A549 (cell line): ENCODE measurements around the gene VARS2. TPM values are rescaled to one million over a fixed set of nuclear protein-coding genes. Genes with fewer than 3 reads are reported as not detected.
A peak's percentile ranks its signal among the peaks of the same experiment; 100 is the strongest.

Source experiments
- ATAC-seq, 2 experiments: fragments of 200-7000 bp in 1 of 2; fragments of >200 bp in 1 of 2; cut with Nextera tagmentation in 1 of 2; cut with Tn5 transposase in 1 of 2; 3 replicates each; pipeline versions ENCODE4 v1.8.0 to v1.9.1; 2018 to 2020; ENCODE audit warnings: mild to moderate bottlenecking in 1 of 2, moderate library complexity in 1 of 2
- CTCF ChIA-PET: fragments of 300-600 bp; sonication (Branson Sonifier 250); formaldehyde crosslinking; extraction: SDS; loops from one replicate; lab custom pipeline; 2021; ENCODE audit warnings: antibody characterized with exemption, inconsistent platforms; lab: Yijun Ruan, JAX
- POLR2A ChIA-PET: fragments of 350-600 bp; formaldehyde crosslinking; extraction: SDS; loops from one replicate; lab custom pipeline; 2021; ENCODE audit warnings: antibody characterized with exemption, inconsistent platforms; lab: Yijun Ruan, JAX
- DNase-seq, 2 experiments: peaks; one replicate each; pipeline versions ENCODE4 v3.0.0 to v3.0.0-alpha.2; 2011 to 2016; ENCODE audit warnings: low read depth in 1 of 2, low spot score in 1 of 2
- FAIRE-seq: peaks from 2 replicates; lab custom pipeline; 2011; peaks lifted over from hg19 to GRCh38; lab: Jason Lieb, UNC
- H3K27ac ChIP-seq, 2 experiments: fragments of >200 bp; sonication (Bioruptor Twin); formaldehyde crosslinking; 3 replicates each; pipeline ENCODE4 v1.5.1; 2016 to 2017
- H3K4me1 ChIP-seq: fragments of >200 bp; sonication (Bioruptor Twin); formaldehyde crosslinking; 3 replicates; pipeline ENCODE4 v1.6.1; 2016
- H3K4me2 ChIP-seq: fragments of >200 bp; sonication (Bioruptor Twin); formaldehyde crosslinking; 3 replicates; pipeline ENCODE4 v1.6.1; 2016
- H3K4me3 ChIP-seq: fragments of >200 bp; sonication (Bioruptor Twin); formaldehyde crosslinking; 3 replicates; pipeline ENCODE4 v1.5.1; 2016
- H3K9me3 ChIP-seq: fragments of >200 bp; sonication (Bioruptor Twin); formaldehyde crosslinking; 3 replicates; pipeline ENCODE4 v1.6.1; 2016
- CHD2 ChIP-seq: fragments of 150-350 bp; IDR thresholded peaks from 2 replicates; pipeline ENCODE4 v1.6.1; 2014; ENCODE audit warnings: low read length; ENCODE audit not compliant: partially characterized antibody
- CHD4 ChIP-seq: fragments of 200-600 bp; sonication (generic); IDR thresholded peaks from 2 replicates; pipeline ENCODE4 v1.6.1; 2016; ENCODE audit warnings: antibody characterized with exemption, mild to moderate bottlenecking, borderline replicate concordance
- EHF ChIP-seq: fragments of 250-450 bp; sonication (Bioruptor Pico); IDR thresholded peaks from 2 replicates; pipeline ENCODE4 v1.5.0; 2020; ENCODE audit warnings: mild to moderate bottlenecking
- EHMT2 ChIP-seq: fragments of 200-600 bp; sonication (generic); IDR thresholded peaks from 2 replicates; pipeline ENCODE4 v1.6.1; 2016; ENCODE audit warnings: antibody characterized with exemption, low read depth, mild to moderate bottlenecking, moderate library complexity
- EP300 ChIP-seq, 2 experiments: fragments of >200 bp; sonication (Bioruptor Twin); formaldehyde crosslinking; IDR thresholded peaks; 2 replicates in 1 of 2; 3 replicates in 1 of 2; pipeline ENCODE4 v1.6.1; 2016 to 2017
- ESRRA ChIP-seq: fragments of 150-350 bp; IDR thresholded peaks from 2 replicates; pipeline ENCODE4 v1.6.1; 2014; ENCODE audit warnings: mild to moderate bottlenecking, low read length, borderline replicate concordance
- FOXS1 ChIP-seq: fragments of 250-450 bp; sonication (Bioruptor Pico); IDR thresholded peaks from 2 replicates; pipeline ENCODE4 v1.5.0; 2020; ENCODE audit warnings: mild to moderate bottlenecking, moderate library complexity
- GATA3 ChIP-seq: IDR thresholded peaks from 2 replicates; pipeline ENCODE4 v1.6.1; 2012; ENCODE audit warnings: borderline replicate concordance
- HEYL ChIP-seq: fragments of 250-450 bp; sonication (Bioruptor Pico); IDR thresholded peaks from 2 replicates; pipeline ENCODE4 v1.8.0; 2021; ENCODE audit warnings: mild to moderate bottlenecking, moderate library complexity
- HOXB13 ChIP-seq: fragments of 250-450 bp; sonication (Bioruptor Pico); IDR thresholded peaks from 2 replicates; pipeline ENCODE4 v1.5.0; 2020; ENCODE audit warnings: low read depth, mild to moderate bottlenecking, moderate library complexity
- HOXB5 ChIP-seq: fragments of 250-450 bp; sonication (Bioruptor Pico); IDR thresholded peaks from 2 replicates; pipeline ENCODE4 v1.5.0; 2020; ENCODE audit warnings: mild to moderate bottlenecking, moderate library complexity
- JUN ChIP-seq, 2 experiments: fragments of >200 bp; sonication (Bioruptor Twin); formaldehyde crosslinking; IDR thresholded peaks; 2 replicates in 1 of 2; 3 replicates in 1 of 2; pipeline ENCODE4 v1.6.1; 2016 to 2017
- KDM1A ChIP-seq: fragments of 200-600 bp; sonication (generic); IDR thresholded peaks from 2 replicates; pipeline ENCODE4 v1.6.1; 2016; ENCODE audit warnings: low read depth, mild to moderate bottlenecking
- MAFK ChIP-seq: fragments of 450-650 bp; IDR thresholded peaks from 2 replicates; pipeline ENCODE4 v1.6.1; 2014; ENCODE audit not compliant: partially characterized antibody
- MAZ ChIP-seq: fragments of 150-350 bp; IDR thresholded peaks from 2 replicates; pipeline ENCODE4 v1.6.1; 2014; ENCODE audit warnings: antibody characterized with exemption, low read depth, low read length, borderline replicate concordance
- MYC ChIP-seq: IDR thresholded peaks from 2 replicates; pipeline ENCODE4 v1.6.1; 2012; ENCODE audit warnings: mild to moderate bottlenecking, inconsistent platforms, low read length, improper control_type of control experiment, borderline replicate concordance
- NPAS2 ChIP-seq: fragments of 250-450 bp; sonication (Bioruptor Pico); IDR thresholded peaks from 2 replicates; pipeline ENCODE4 v1.8.0; 2022; ENCODE audit warnings: mild to moderate bottlenecking, moderate library complexity, borderline replicate concordance
- POLR2AphosphoS2 ChIP-seq: conservative IDR thresholded peaks from 2 replicates; pipeline ENCODE4 v1.6.1; 2012; ENCODE audit warnings: low read length, improper control_type of control experiment, inconsistent platforms
- RAD21 ChIP-seq, 2 experiments: fragments of >200 bp in 1 of 2; sonication (Bioruptor Twin) in 1 of 2; formaldehyde crosslinking in 1 of 2; IDR thresholded peaks in 1 of 2; conservative IDR thresholded peaks in 1 of 2; 2 replicates in 1 of 2; 3 replicates in 1 of 2; pipeline ENCODE4 v1.6.1; 2012 to 2018; ENCODE audit warnings: inconsistent platforms in 1 of 2
- RARB ChIP-seq: fragments of 250-450 bp; sonication (Bioruptor Pico); IDR thresholded peaks from 2 replicates; pipeline ENCODE4 v1.8.0; 2021; ENCODE audit warnings: mild to moderate bottlenecking, moderate library complexity
- RCOR1 ChIP-seq: fragments of 150-350 bp; IDR thresholded peaks from 2 replicates; pipeline ENCODE4 v1.6.1; 2014; ENCODE audit warnings: antibody characterized with exemption, low read length, low read depth
- RFX5 ChIP-seq: fragments of 450-650 bp; IDR thresholded peaks from 2 replicates; pipeline ENCODE4 v1.7.1; 2014; ENCODE audit warnings: antibody characterized with exemption, mild to moderate bottlenecking, moderate library complexity
- RNF2 ChIP-seq: fragments of 200-600 bp; sonication (generic); IDR thresholded peaks from 2 replicates; pipeline ENCODE4 v1.6.1; 2016; ENCODE audit warnings: low read depth, mild to moderate bottlenecking, antibody characterized with exemption, moderate library complexity, borderline replicate concordance
- SMC3 ChIP-seq: fragments of >200 bp; sonication (Bioruptor Twin); formaldehyde crosslinking; IDR thresholded peaks from 3 replicates; pipeline ENCODE4 v1.6.1; 2018; ENCODE audit warnings: inconsistent platforms
- SREBF2 ChIP-seq: fragments of 450-650 bp; IDR thresholded peaks from 2 replicates; pipeline ENCODE4 v1.6.1; 2014; ENCODE audit warnings: mild to moderate bottlenecking, moderate library complexity
- TFCP2L1 ChIP-seq: fragments of 250-450 bp; sonication (Bioruptor Pico); IDR thresholded peaks from 2 replicates; pipeline ENCODE4 v1.5.0; 2021; ENCODE audit warnings: mild to moderate bottlenecking
- TP53 ChIP-seq: fragments of 250-450 bp; sonication (Bioruptor Pico); IDR thresholded peaks from 2 replicates; pipeline ENCODE4 v1.5.0; 2021; ENCODE audit warnings: mild to moderate bottlenecking, moderate library complexity
- ZC3H11A ChIP-seq: fragments of 450-650 bp; IDR thresholded peaks from 2 replicates; pipeline ENCODE4 v1.6.1; 2014; ENCODE audit warnings: antibody characterized with exemption, mild to moderate bottlenecking
- ZSCAN20 ChIP-seq: fragments of 250-450 bp; sonication (Bioruptor Pico); IDR thresholded peaks from 2 replicates; pipeline ENCODE4 v1.8.0; 2022; ENCODE audit warnings: mild to moderate bottlenecking, moderate library complexity
- WGBS: methylation state at CpG from one replicate; pipeline ENCODE4 v1.1.6; 2017; ENCODE audit errors: missing lambda C conversion rate; 5-methylcytosine and 5-hydroxymethylcytosine counted together
- polyA plus RNA-seq, 4 experiments: library from polyadenylated mRNA; depleted of rRNA in 3 of 4; stranded (reverse); fragments of >200 nt; fragmentation: RNase III in 1 of 4; extraction: RNeasy Plus Mini Kit Qiagen cat#74134 plus additional on column Dnase treatment in 1 of 4; gene quantifications; 2 replicates in 3 of 4; 3 replicates in 1 of 4; pipeline ENCODE4 v1.2.3, GENCODE V29; 2011 to 2017
- TF ChIP-seq, protein P1 (sequence below): fragments of >200 bp; sonication (Bioruptor Twin); formaldehyde crosslinking; IDR thresholded peaks from 3 replicates; pipeline ENCODE4 v1.5.1; 2016
- TF ChIP-seq, protein P2 (sequence below): fragments of 250-450 bp; sonication (Bioruptor Pico); IDR thresholded peaks from 2 replicates; pipeline ENCODE4 v1.5.0; 2021; ENCODE audit warnings: mild to moderate bottlenecking, moderate library complexity, borderline replicate concordance
- TF ChIP-seq, protein P3 (sequence below): fragments of >200 bp; sonication (Bioruptor Twin); formaldehyde crosslinking; IDR thresholded peaks from 2 replicates; pipeline ENCODE4 v1.6.1; 2016
- TF ChIP-seq, protein P4 (sequence below): IDR thresholded peaks from 2 replicates; pipeline ENCODE4 v1.6.1; 2012; ENCODE audit warnings: low read depth, borderline replicate concordance
- TF ChIP-seq, protein P5 (sequence below): IDR thresholded peaks from 2 replicates; pipeline ENCODE4 v1.6.1; 2012
- TF ChIP-seq, protein P6 (sequence below): IDR thresholded peaks from 2 replicates; pipeline ENCODE4 v1.6.1; 2012

Gene VARS2
- polyA plus RNA-seq, 2 of the 4 experiments (the other 2 are of a cell fraction) = 15.0 to 15.5 TPM

DNA sequence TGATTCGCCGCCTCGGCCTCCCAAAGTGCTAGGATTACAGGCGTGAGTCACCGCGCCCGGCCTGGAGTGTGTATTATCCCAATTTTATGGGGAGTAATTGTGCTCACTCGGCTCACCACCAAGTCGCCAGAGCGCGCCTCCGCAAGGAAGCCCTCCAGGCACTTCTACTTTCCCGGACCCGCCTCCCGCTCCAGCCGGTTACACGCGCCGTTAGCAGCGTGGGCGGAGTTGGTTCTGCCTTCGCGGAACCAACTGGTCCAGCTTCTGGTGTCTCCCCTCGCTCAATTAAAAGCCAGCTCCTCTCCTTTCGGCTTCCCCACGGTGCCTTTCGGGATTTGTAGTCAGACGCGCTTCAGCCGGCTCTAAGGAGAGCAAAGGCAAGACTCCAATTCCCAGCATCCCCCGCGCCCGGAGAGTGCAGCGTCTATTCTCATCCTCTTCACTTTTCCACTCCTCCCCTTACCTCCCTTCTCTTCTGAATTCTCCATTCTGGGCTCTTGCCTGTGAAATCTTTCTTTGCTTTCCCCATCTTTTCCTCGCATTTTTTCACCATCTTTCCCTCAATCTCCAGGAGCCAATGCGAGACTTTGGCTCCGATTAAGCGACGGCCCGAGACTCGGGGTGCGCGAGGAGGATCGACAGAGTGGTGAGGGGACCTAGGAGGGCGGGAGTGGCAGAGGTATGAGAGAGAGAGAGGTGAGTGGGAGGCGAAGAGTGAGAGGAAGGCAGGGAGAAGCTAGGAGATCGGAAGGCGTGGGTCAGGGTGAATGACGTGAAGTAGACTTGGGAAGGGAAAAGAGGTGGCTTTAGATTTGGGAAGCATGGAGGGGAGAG lies 6.1 kb upstream of the VARS2 start, which contains the start of gene GTF2H4:
GTF2H4 (plus strand) TSS at position 450 of the 834 bp plus-strand sequence.
- peak; percentile 99 for ATAC-seq
- FAIRE-seq = no peak
- no peaks in the 10 kb centered on the region for H3K9me3 ChIP-seq
- 1% methylated on average over 47 of the region's 49 CpGs for WGBS
- POLR2A ChIA-PET = interaction anchor here (0.6 to 1.0 kb wide), 4 partner anchors 22 to 207 kb away, joined by 3 to 10 read pairs (median 4); partner anchors contain the start of genes DDR1 and PSORS1C1
- peak within 1 kb of the TSS; percentile 85 to 86 for H3K27ac ChIP-seq
- CTCF ChIA-PET = interaction anchor here (1.4 to 4.0 kb wide), 4 partner anchors 8 to 161 kb away, joined by 3 to 21 read pairs (median 10); no protein-coding TSS in a partner anchor
- peaks cover 10% of the 10 kb centered on the region; the same call in 1 of the 3 replicates for H3K4me1 ChIP-seq
- peak within 1 kb of the TSS; percentile 94 for H3K4me3 ChIP-seq
- peak; percentile 87 to 97 for DNase-seq
- H3K4me2 ChIP-seq = peak within 1 kb of the TSS; percentile 91
- peak; percentile 71; the same call in 1 of the 2 replicates for TF ChIP-seq MYC
- TF ChIP-seq EP300 (IDR thresholded peaks at IDR 0.05) = no peak
- TF ChIP-seq TP53 = no peak
- no peak for TF ChIP-seq EHF (CRISPR knock-in tag)
- no peak for TF ChIP-seq POLR2AphosphoS2
- TF ChIP-seq ZSCAN20 (CRISPR knock-in tag) = no peak
- no peak for TF ChIP-seq GATA3
- TF ChIP-seq TFCP2L1 = no peak
- TF ChIP-seq, protein P1, sequence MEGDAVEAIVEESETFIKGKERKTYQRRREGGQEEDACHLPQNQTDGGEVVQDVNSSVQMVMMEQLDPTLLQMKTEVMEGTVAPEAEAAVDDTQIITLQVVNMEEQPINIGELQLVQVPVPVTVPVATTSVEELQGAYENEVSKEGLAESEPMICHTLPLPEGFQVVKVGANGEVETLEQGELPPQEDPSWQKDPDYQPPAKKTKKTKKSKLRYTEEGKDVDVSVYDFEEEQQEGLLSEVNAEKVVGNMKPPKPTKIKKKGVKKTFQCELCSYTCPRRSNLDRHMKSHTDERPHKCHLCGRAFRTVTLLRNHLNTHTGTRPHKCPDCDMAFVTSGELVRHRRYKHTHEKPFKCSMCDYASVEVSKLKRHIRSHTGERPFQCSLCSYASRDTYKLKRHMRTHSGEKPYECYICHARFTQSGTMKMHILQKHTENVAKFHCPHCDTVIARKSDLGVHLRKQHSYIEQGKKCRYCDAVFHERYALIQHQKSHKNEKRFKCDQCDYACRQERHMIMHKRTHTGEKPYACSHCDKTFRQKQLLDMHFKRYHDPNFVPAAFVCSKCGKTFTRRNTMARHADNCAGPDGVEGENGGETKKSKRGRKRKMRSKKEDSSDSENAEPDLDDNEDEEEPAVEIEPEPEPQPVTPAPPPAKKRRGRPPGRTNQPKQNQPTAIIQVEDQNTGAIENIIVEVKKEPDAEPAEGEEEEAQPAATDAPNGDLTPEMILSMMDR = no peak
- TF ChIP-seq RARB (CRISPR knock-in tag) = no peak
- TF ChIP-seq HEYL (CRISPR knock-in tag) = no peak
- no peak for TF ChIP-seq NPAS2 (CRISPR knock-in tag)
- no peak for TF ChIP-seq MAZ
- TF ChIP-seq RFX5 = no peak
- TF ChIP-seq EHMT2 = no peak
- TF ChIP-seq FOXS1 (CRISPR knock-in tag) = no peak
- TF ChIP-seq, protein P2, sequence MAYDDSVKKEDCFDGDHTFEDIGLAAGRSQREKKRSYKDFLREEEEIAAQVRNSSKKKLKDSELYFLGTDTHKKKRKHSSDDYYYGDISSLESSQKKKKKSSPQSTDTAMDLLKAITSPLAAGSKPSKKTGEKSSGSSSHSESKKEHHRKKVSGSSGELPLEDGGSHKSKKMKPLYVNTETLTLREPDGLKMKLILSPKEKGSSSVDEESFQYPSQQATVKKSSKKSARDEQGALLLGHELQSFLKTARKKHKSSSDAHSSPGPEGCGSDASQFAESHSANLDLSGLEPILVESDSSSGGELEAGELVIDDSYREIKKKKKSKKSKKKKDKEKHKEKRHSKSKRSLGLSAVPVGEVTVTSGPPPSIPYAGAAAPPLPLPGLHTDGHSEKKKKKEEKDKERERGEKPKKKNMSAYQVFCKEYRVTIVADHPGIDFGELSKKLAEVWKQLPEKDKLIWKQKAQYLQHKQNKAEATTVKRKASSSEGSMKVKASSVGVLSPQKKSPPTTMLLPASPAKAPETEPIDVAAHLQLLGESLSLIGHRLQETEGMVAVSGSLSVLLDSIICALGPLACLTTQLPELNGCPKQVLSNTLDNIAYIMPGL (CRISPR knock-in tag) = no peak
- TF ChIP-seq RNF2 = no peak
- TF ChIP-seq ESRRA = no peak
- no peak for TF ChIP-seq RCOR1
- TF ChIP-seq CHD4 = peak; percentile 20; the same call in 1 of the 2 replicates
- TF ChIP-seq KDM1A = peak; percentile 87; the same call in 1 of the 2 replicates
- TF ChIP-seq ZC3H11A = no peak
- no peak for TF ChIP-seq HOXB13 (CRISPR knock-in tag)
- TF ChIP-seq HOXB5 (CRISPR knock-in tag) = no peak
- TF ChIP-seq, protein P3, sequence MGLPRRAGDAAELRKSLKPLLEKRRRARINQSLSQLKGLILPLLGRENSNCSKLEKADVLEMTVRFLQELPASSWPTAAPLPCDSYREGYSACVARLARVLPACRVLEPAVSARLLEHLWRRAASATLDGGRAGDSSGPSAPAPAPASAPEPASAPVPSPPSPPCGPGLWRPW = no peak
- TF ChIP-seq, protein P4, sequence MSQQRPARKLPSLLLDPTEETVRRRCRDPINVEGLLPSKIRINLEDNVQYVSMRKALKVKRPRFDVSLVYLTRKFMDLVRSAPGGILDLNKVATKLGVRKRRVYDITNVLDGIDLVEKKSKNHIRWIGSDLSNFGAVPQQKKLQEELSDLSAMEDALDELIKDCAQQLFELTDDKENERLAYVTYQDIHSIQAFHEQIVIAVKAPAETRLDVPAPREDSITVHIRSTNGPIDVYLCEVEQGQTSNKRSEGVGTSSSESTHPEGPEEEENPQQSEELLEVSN = no peak
- TF ChIP-seq RAD21 (conservative IDR thresholded peaks at IDR 0.05 in 1 of 2, IDR thresholded peaks at IDR 0.05 in 1 of 2) = no peak
- peak in 1 of 2 experiments; percentile 75; a peak in 2 of 5 replicates for TF ChIP-seq JUN (IDR thresholded peaks at IDR 0.05)
- no peak for TF ChIP-seq CHD2
- no peak for TF ChIP-seq SREBF2
- TF ChIP-seq, protein P5, sequence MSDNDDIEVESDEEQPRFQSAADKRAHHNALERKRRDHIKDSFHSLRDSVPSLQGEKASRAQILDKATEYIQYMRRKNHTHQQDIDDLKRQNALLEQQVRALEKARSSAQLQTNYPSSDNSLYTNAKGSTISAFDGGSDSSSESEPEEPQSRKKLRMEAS = peak; percentile 74
- TF ChIP-seq SMC3 = no peak
- no peak for TF ChIP-seq MAFK
- TF ChIP-seq, protein P6, sequence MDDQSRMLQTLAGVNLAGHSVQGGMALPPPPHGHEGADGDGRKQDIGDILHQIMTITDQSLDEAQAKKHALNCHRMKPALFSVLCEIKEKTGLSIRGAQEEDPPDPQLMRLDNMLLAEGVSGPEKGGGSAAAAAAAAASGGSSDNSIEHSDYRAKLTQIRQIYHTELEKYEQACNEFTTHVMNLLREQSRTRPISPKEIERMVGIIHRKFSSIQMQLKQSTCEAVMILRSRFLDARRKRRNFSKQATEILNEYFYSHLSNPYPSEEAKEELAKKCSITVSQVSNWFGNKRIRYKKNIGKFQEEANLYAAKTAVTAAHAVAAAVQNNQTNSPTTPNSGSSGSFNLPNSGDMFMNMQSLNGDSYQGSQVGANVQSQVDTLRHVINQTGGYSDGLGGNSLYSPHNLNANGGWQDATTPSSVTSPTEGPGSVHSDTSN = no peak
